ENCODE measurements around the gene ASCC1. TPM values are rescaled to one million over a fixed set of nuclear protein-coding genes. Genes with fewer than 3 reads are reported as not detected.
A peak's percentile ranks its signal among the peaks of the same experiment; 100 is the strongest.

The ASCC1 gene
- total and polyA plus RNA-seq, 2 of the 4 experiments (the other 2 are of a cell fraction): 15.9 to 21.0 TPM

DNA sequence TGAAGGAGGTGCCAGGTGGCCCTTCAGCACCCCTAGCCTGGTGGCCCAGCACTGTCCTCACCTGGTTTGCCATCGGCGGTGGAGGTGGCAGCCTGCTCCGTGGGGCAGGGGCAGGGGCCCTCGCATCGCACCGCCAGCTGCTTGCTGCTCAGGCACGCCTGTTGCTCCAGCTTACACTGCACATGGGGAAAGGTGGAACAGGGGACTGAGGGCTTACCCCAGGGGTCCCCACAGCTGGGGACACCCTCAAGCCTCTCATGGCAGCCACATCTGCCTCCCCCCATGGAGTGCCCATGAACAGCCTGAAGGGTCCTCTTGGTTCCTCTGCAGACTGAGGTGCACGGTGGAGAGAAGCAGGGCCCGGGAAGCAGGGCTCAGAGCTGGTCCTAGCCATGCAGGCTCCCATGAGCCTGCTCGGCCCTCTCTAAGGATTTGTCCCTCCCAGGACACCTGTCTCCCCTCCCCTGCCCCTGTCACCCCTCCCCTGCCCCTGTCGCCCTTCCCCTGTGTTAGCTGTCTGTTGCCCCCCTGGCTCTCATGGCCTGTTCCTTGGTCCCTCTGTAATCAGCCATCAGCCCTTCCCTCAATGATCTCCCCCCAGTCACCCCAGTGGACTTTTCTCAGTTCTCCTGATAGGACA is 147.8 kb downstream of the ASCC1 start:
- H2BK5ac ChIP-seq (ENCODE audit: low read depth, low read length, poor library complexity, severe bottlenecking): no peak overlapping the region
- intact Hi-C loops (cut with micrococcal nuclease) (no loop called here), in situ Hi-C loops (cut with MboI; ENCODE audit: low sequenced_read_pairs) (no loop called here), dilution Hi-C loops (cut with HindIII; ENCODE audit: low sequenced_read_pairs, unreplicated experiment) (no loop called here)
- H3K9ac ChIP-seq (ENCODE audit: low read depth, low read length): no peak overlapping the region
- H3K79me1 ChIP-seq (ENCODE audit: low read depth in 1 of 2, low read length in 2 of 2): no peaks in the 10 kb centered on the region
- POLR2A ChIA-PET (ENCODE audit: unreplicated experiment): no interaction called here
- no peak for TF ChIP-seq BHLHE40 (IDR thresholded peaks at IDR 0.05; ENCODE audit: low read depth, low read length)
- TF ChIP-seq SMC3 (IDR thresholded peaks at IDR 0.05; ENCODE audit: low read depth, low read length): no peak
- TF ChIP-seq NFE2L2 (IDR thresholded peaks at IDR 0.05; ENCODE audit: low read depth, low read length): no peak
- no peak for TF ChIP-seq CHD1 (IDR thresholded peaks at IDR 0.05; ENCODE audit: low read depth, low read length)
- H3K27me3 ChIP-seq (ENCODE audit: control insufficient read depth, insufficient read depth, low read length): peaks cover 29% of the 10 kb centered on the region
- no peak overlapping the region for H3K4me2 ChIP-seq (ENCODE audit: low read depth, low read length)
- WGBS, 2 experiments (ENCODE audit: extremely low coverage in 2 of 2, insufficient read length in 1 of 2): 92% methylated on average over 6 of the region's 11 CpGs; no CpG with 5 or more reads in 1 of the 2 experiments
- H3K4me3 ChIP-seq (ENCODE audit: insufficient read depth, low read depth, low read length): no peak overlapping the region
- no peak overlapping the region for H3K14ac ChIP-seq (replicated peaks; ENCODE audit: low read depth, low read length)
- H2BK15ac ChIP-seq (ENCODE audit: low read depth, low read length): no peak overlapping the region
- H3K4me1 ChIP-seq (ENCODE audit: control insufficient read depth, insufficient read depth, low read length): no peaks in the 10 kb centered on the region
- H4K91ac ChIP-seq (ENCODE audit: insufficient read depth, low read depth, low read length): no peak overlapping the region
- peaks cover 4% of the 10 kb centered on the region for H3K9me3 ChIP-seq (ENCODE audit: control insufficient read depth, insufficient read depth, low read length)
- H2BK20ac ChIP-seq (ENCODE audit: low read depth, low read length): no peak overlapping the region
- H4K8ac ChIP-seq (ENCODE audit: low read depth in 2 of 2, low read length in 2 of 2): no peak overlapping the region
- DNase-seq (no peak), ATAC-seq (ENCODE audit: low read depth) (no peak)
- no peaks in the 10 kb centered on the region for H3K36me3 ChIP-seq (ENCODE audit: control insufficient read depth, insufficient read depth, low read length)
- no peak overlapping the region for H3K56ac ChIP-seq (ENCODE audit: extremely low read depth, insufficient read depth, low read length)
- H3K23ac ChIP-seq (ENCODE audit: low read depth, low read length): no peak overlapping the region
- H3K4ac ChIP-seq (ENCODE audit: low read depth, low read length): no peak overlapping the region
- no TSS peak for BruUV-seq (replicated peaks)
- H2AK5ac ChIP-seq (ENCODE audit: low read depth, low read length): no peak overlapping the region
- H4K20me1 ChIP-seq (ENCODE audit: insufficient read depth, low read length): no peaks in the 10 kb centered on the region
- H3K9me1 ChIP-seq (ENCODE audit: insufficient read depth, low read length): no peaks in the 10 kb centered on the region
- H2AK9ac ChIP-seq (replicated peaks; ENCODE audit: low read depth, low read length, poor library complexity): no peak overlapping the region
- no peak overlapping the region for H2BK120ac ChIP-seq (ENCODE audit: low read depth, low read length)
- H3K27ac ChIP-seq (ENCODE audit: insufficient read depth, low read length): no peak overlapping the region
- H3K18ac ChIP-seq (ENCODE audit: low read depth, low read length): no peak overlapping the region
- H2AFZ ChIP-seq (replicated peaks; ENCODE audit: low read length, poor library complexity): peak overlapping the region; percentile 54
- CTCF ChIA-PET: no interaction called here
- H4K5ac ChIP-seq (ENCODE audit: low read depth, low read length): no peak overlapping the region

Measured in IMR-90 (cell line).